Measurements from ENCODE around the gene FAM13A.

The FAM13A gene

GRCh38 chr4:88960576-88960975 is 96.4 kb downstream of the FAM13A start:
- TF ChIP-seq ZFX (IDR thresholded peaks at IDR 0.05; ENCODE audit: borderline replicate concordance) = no peak
- TF ChIP-seq CTCF (IDR thresholded peaks at IDR 0.05) = no peak
- no peak overlapping the region for H3K27ac ChIP-seq

GRCh38 chr4:88958080-88958479 is 98.9 kb downstream of the FAM13A start:
- H3K27ac ChIP-seq = no peak overlapping the region
- no peak for TF ChIP-seq CTCF (IDR thresholded peaks at IDR 0.05)

DNA sequence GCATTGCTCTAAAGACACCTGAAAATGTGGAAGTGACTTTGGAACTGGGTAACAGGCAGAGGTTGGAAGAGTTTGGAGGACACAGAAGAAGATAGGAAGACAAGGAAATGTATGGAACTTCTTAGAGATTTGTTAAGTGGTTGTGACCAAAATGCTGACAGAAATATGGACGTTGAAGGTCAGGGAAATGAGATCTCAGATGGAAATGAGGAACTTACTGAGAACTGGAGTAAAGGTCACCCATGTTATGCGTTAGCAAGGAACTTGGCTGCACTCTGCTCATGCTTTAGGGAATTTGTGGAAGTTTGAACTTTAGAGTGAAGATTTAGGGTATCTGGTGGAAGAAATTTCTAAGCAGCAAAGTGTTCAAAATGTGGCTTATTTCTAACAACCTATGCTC is 99.4 kb downstream of the FAM13A start:
- no peak overlapping the region for H3K27ac ChIP-seq
- TF ChIP-seq CTCF (IDR thresholded peaks at IDR 0.05) (no peak), ZFX (IDR thresholded peaks at IDR 0.05; ENCODE audit: borderline replicate concordance) (no peak)

DNA sequence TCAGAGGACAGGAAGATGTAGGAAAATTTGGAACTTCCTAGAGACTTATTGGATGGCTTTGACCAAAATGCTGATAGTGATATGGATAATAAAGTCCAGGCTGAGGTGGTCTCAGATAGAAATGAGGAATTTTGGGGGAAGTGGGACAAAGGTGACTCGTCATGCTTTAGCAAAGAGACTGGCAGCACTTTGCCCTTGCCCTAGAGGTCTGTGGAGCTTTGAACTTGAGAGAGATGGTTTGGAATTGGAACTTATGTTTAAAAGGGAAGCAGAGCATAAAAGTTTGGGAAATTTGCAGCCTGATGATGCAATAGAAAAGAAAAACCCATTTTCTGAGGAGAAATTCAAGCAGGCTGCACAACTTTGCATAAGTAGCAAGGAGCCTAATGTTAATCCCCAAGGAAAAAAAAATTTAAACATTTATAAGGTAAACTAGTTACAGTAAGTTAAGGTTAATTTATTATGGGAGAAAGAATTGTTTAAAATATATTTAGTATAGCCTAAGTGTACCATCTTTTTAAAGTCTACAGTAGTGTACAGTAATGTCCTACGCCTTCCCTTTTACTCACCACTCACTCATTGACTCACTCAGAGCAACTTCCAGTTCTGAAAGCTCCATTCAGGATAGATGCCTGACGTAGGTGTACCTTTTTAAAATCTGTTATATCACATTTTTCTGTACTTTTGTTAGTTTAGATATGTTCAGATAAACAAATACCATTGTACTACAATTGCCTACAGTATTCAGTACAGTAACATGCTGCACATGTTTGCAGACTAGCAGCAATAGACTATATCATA is 101.2 kb downstream of the FAM13A start:
- TF ChIP-seq ZFX (IDR thresholded peaks at IDR 0.05; ENCODE audit: borderline replicate concordance) (no peak), CTCF (IDR thresholded peaks at IDR 0.05) (no peak)
- H3K27ac ChIP-seq = no peak overlapping the region

- H3K27ac ChIP-seq = no peak overlapping the region
- TF ChIP-seq ZFX (IDR thresholded peaks at IDR 0.05; ENCODE audit: borderline replicate concordance) = no peak
- TF ChIP-seq CTCF (IDR thresholded peaks at IDR 0.05) = no peak
Measured at GRCh38 chr4:88953400-88953799, 103.6 kb downstream of the FAM13A start.

GRCh38 chr4:88952081-88952480 is 104.9 kb downstream of the FAM13A start:
- TF ChIP-seq CTCF (IDR thresholded peaks at IDR 0.05) = no peak
- TF ChIP-seq ZFX (IDR thresholded peaks at IDR 0.05; ENCODE audit: borderline replicate concordance) = no peak

GRCh38 chr4:88949605-88950004 is 107.4 kb downstream of the FAM13A start:
- H3K27ac ChIP-seq = no peak overlapping the region
- TF ChIP-seq CTCF (IDR thresholded peaks at IDR 0.05) = no peak
- TF ChIP-seq ZFX (IDR thresholded peaks at IDR 0.05; ENCODE audit: borderline replicate concordance) = no peak

More at GRCh38 chr4:88952081-88952480, 104.9 kb downstream of the FAM13A start:
- H3K27ac ChIP-seq = no peak overlapping the region
